HUES64 (cell line): ENCODE measurements around the gene IMPACT. TPM values are rescaled to one million over a fixed set of nuclear protein-coding genes. Genes with fewer than 3 reads are reported as not detected.

Source experiments
- H3K27ac ChIP-seq: 2 replicates; pipeline ENCODE4 v1.7.0; 2013; ENCODE audit warnings: low read depth, low read length, inconsistent platforms
- H3K27me3 ChIP-seq: 2 replicates; pipeline ENCODE4 v1.6.1; 2013; ENCODE audit warnings: mild to moderate bottlenecking, low read length; ENCODE audit not compliant: insufficient read depth
- H3K36me3 ChIP-seq: 2 replicates; pipeline ENCODE4 v1.6.1; 2013; ENCODE audit warnings: mild to moderate bottlenecking, low read length; ENCODE audit not compliant: insufficient read depth
- H3K4me1 ChIP-seq: 2 replicates; pipeline ENCODE4 v1.6.1; 2013; ENCODE audit warnings: mild to moderate bottlenecking, low read length, moderate library complexity; ENCODE audit not compliant: insufficient read depth
- H3K4me3 ChIP-seq: 2 replicates; pipeline ENCODE4 v1.5.1; 2013; ENCODE audit warnings: mild to moderate bottlenecking, low read length, moderate library complexity
- H3K9ac ChIP-seq: 2 replicates; pipeline ENCODE4 v1.6.1; 2013; ENCODE audit warnings: mild to moderate bottlenecking, low read depth, low read length
- H3K9me3 ChIP-seq: 2 replicates; pipeline ENCODE4 v1.6.1; 2013; ENCODE audit warnings: low read depth, low read length; ENCODE audit not compliant: insufficient read depth
- WGBS: fragments of 150-250, 120-280 bp; methylation state at CpG from one replicate; pipeline ENCODE4 v1.1.7; 2013; ENCODE audit warnings: missing lambda C conversion rate; 5-methylcytosine and 5-hydroxymethylcytosine counted together
- polyA plus RNA-seq, 2 experiments: library from polyadenylated mRNA; stranded (reverse); fragments of 50-300 nt; gene quantifications; one replicate each; pipeline ENCODE4 v1.2.3, GENCODE V29; 2013

Gene IMPACT, protein sequence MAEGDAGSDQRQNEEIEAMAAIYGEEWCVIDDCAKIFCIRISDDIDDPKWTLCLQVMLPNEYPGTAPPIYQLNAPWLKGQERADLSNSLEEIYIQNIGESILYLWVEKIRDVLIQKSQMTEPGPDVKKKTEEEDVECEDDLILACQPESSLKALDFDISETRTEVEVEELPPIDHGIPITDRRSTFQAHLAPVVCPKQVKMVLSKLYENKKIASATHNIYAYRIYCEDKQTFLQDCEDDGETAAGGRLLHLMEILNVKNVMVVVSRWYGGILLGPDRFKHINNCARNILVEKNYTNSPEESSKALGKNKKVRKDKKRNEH
- 24.9 TPM for polyA plus RNA-seq (2013, experiment 1 of 2)
- 26.1 TPM for polyA plus RNA-seq (2013, experiment 2 of 2)

- under 1% methylated on average over 82 of the region's 82 CpGs for WGBS
- 0 out of 2 replicates have a peak, but pooled peaks cover 2% of the 10 kb centered on the region for H3K27me3 ChIP-seq
- peak within 1 kb of the TSS; percentile 92 for H3K27ac ChIP-seq
- peak within 1 kb of the TSS; percentile 96 for H3K4me3 ChIP-seq
- H3K4me1 ChIP-seq, result peaks cover 15% of the 10 kb centered on the region; the same call in 1 of the 2 replicates
- peak within 1 kb of the TSS; percentile 97 for H3K9ac ChIP-seq
- H3K36me3 ChIP-seq, result peaks cover 22% of the 10 kb centered on the region
- no peaks in the 10 kb centered on the region for H3K9me3 ChIP-seq
Observed at GRCh38 chr18:24426398-24427294, at the start of gene IMPACT. IMPACT (plus strand) TSS chr18:24426670; CDS start chr18:24426757, 87 bp downstream.

DNA sequence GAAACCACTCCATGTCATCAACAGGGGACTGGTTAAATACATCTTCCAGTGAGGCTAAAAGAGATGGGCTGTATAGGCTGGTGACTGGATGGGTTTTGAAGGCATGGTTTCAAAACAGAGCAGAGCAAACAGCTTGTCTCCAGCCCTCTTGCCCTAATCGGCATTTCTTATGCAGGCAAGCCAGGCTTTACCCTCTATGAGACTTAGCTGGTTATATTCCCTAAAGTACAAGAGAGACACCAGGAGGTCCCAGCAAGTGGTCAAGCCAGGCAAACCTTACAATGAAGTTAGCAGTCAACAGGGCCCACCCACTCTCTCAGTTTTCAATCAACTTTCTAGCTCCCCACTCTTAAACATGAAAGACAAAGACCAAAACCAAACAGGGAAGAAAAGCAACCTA is 47.9 kb upstream of the IMPACT start:
- Histone ChIP-seq H3K9me3 (no peaks in the 10 kb centered on the region), H3K36me3 (peaks cover 24% of the 10 kb centered on the region), H3K27ac (peak overlapping the region; percentile 80; the same call in 1 of the 2 replicates), H3K4me3 (peak overlapping the region; percentile 18; the same call in 1 of the 2 replicates), H3K4me1 (peaks cover 38% of the 10 kb centered on the region), H3K27me3 (no peaks in the 10 kb centered on the region), H3K9ac (no peak overlapping the region)
- 5% methylated on average over 1 of the region's 1 CpG for WGBS

- no peak overlapping the region for H3K4me3 ChIP-seq
- 0 out of 2 replicates have a peak overlapping the region, but pooled peaks have one; percentile 2 for H3K9ac ChIP-seq
- H3K36me3 ChIP-seq, result peaks cover 16% of the 10 kb centered on the region
- H3K27me3 ChIP-seq, result no peaks in the 10 kb centered on the region
- WGBS, result 80% methylated on average over 6 of the region's 6 CpGs
- H3K4me1 ChIP-seq, result peaks cover 33% of the 10 kb centered on the region
- H3K9me3 ChIP-seq, result no peaks in the 10 kb centered on the region
- peak overlapping the region; percentile 54; the same call in 1 of the 2 replicates for H3K27ac ChIP-seq
Observed at GRCh38 chr18:24380163-24380747, 46.2 kb upstream of the IMPACT start.

DNA sequence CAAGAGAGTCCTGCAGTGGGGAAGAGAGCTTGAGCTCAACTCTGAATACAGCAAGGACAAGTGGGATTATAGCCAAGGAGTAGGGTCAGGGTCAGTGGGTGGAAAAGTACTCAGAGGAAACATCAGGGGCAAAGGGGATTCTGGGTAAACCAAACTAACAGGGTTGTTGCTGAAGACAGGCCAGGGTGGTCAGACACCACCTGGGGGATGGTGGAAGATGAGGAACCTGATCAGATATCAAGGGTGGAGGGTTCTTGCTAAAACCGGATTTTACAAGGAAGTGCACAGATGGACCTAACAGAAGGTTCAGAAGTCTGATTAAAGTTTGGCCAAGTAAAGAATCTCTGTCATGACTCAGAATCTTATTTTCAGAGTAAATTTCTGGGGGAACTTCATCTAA is 45.3 kb upstream of the IMPACT start:
- WGBS, result 88% methylated on average over 1 of the region's 1 CpG
- Histone ChIP-seq H3K27ac (no peak overlapping the region), H3K36me3 (peaks cover 10% of the 10 kb centered on the region), H3K9me3 (no peaks in the 10 kb centered on the region), H3K9ac (no peak overlapping the region), H3K4me1 (peaks cover 33% of the 10 kb centered on the region), H3K4me3 (no peak overlapping the region), H3K27me3 (no peaks in the 10 kb centered on the region)

DNA sequence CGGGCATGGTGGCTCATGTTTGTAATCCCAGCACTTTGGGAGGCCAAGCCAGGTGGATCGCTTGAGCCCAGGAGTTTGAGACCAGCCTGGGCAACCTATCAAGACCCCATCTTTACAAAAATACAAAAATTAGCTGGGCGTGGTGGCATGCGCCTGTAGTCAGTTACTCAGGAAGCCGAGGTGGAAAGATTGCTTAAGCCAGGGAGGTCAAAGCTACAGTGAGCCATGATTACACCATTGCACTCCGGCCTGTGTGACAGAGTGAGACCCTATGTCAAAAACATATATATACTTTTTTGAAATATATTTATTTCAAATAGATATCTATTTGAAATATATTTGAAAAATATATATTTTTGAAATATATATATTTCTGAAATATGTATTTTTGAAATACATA is 39.8 kb upstream of the IMPACT start:
- no peak overlapping the region for H3K9ac ChIP-seq
- 94% methylated on average over 5 of the region's 6 CpGs for WGBS
- H3K4me1 ChIP-seq, result no peaks in the 10 kb centered on the region
- H3K36me3 ChIP-seq, result 0 out of 2 replicates have a peak, but pooled peaks cover 5% of the 10 kb centered on the region
- no peak overlapping the region for H3K27ac ChIP-seq
- no peak overlapping the region for H3K4me3 ChIP-seq
- H3K27me3 ChIP-seq, result no peaks in the 10 kb centered on the region
- no peaks in the 10 kb centered on the region for H3K9me3 ChIP-seq

DNA sequence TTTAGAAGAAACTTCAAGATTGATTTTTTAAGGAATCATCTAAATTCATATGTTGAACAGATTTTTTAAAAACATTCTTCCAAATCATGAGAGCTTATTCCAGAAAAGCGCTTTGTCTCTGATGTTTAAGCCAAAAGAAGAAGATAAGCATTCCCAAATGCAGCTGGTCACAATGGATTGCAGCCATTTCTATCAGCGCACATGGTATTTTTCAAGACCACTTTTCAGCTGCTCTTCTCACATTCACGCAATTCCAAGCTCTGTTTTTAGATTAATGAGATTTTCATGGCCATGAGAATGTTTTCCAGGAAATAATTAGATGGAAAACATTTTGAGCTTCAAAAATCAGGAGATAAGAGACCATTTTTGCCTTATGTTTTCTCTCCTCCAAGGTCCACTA is 37.5 kb upstream of the IMPACT start:
- Histone ChIP-seq H3K9me3 (no peaks in the 10 kb centered on the region), H3K36me3 (peaks cover 5% of the 10 kb centered on the region; the same call in 1 of the 2 replicates), H3K27me3 (no peaks in the 10 kb centered on the region), H3K4me1 (no peaks in the 10 kb centered on the region), H3K27ac (no peak overlapping the region), H3K9ac (no peak overlapping the region), H3K4me3 (no peak overlapping the region)
- 97% methylated on average over 3 of the region's 3 CpGs for WGBS

DNA sequence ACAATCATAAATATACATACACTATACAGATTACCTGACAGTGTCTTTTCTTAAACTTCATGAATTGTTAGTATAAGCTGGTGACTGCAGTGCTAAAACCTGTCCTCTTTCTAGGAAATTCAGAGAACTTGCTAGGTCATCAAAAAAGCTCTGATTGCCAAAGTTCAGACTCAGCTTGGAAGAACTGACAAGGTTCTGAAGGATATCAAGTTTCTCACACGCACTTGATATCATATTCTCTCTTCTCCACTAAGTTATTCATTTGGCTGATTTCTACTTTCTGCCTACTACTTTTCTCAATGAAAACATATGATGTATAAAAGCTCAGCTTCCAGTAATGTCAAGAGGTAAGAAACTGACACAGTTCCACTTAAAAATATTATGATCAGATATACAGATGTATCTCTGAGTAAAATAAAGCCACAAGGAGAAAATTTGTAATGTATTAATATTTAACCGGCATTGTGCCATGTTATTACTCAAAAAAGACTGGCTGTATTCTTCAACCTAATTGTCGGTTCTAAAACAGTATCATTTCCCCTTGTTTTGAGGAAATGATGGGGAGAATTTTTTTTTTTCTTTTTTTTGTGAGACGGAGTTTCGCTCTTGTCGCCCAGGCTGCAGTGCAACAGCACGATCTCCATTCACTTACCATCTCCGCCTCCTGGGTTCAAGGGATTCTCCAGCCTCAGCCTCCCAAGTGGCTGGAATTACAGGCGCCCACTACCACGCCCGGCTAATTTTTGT is 31.2 kb upstream of the IMPACT start:
- H3K9me3 ChIP-seq, result no peaks in the 10 kb centered on the region
- peaks cover 5% of the 10 kb centered on the region; the same call in 1 of the 2 replicates for H3K36me3 ChIP-seq
- no peak overlapping the region for H3K9ac ChIP-seq
- peaks cover 35% of the 10 kb centered on the region for H3K4me1 ChIP-seq
- H3K27ac ChIP-seq, result no peak overlapping the region
- H3K27me3 ChIP-seq, result no peaks in the 10 kb centered on the region
- WGBS, result 89% methylated on average over 11 of the region's 11 CpGs
- no peak overlapping the region for H3K4me3 ChIP-seq

DNA sequence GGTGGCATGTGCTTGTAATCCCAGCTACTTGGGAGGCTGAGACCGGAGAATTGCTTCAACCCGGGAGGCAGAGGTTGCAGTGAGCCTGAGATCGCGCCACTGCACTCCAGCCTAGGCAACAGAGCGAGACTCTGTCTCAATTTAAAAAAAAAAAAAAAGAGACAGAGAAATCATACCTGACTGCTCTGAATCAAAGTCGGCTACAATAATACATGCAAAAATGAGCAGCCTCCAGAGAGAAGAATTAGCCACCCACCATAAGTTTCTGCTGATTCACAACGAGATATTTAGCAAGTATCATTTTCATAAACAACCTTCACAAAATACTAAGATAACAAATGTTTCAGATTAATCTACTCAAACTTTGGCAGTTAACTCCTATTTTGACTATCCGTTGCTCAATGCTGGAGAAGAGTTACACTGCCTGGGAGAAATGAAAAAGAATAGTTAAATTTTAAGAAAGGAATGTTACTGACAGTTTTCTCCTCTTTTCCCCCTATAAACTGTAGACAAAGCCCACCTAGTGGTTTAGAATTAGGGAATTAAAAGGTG is 30.3 kb upstream of the IMPACT start:
- Histone ChIP-seq H3K9me3 (no peaks in the 10 kb centered on the region), H3K4me1 (peaks cover 44% of the 10 kb centered on the region), H3K27ac (no peak overlapping the region), H3K27me3 (no peaks in the 10 kb centered on the region), H3K9ac (peak overlapping the region; percentile 86; the same call in 1 of the 2 replicates), H3K36me3 (peaks cover 4% of the 10 kb centered on the region; the same call in 1 of the 2 replicates), H3K4me3 (peak overlapping the region; percentile 69)
- 84% methylated on average over 8 of the region's 8 CpGs for WGBS

- Histone ChIP-seq H3K9ac (peak overlapping the region; percentile 86), H3K4me3 (peak overlapping the region; percentile 69), H3K27me3 (no peaks in the 10 kb centered on the region), H3K4me1 (peaks cover 46% of the 10 kb centered on the region), H3K9me3 (no peaks in the 10 kb centered on the region), H3K27ac (peak overlapping the region; percentile 92), H3K36me3 (no peaks in the 10 kb centered on the region; the same call in 1 of the 2 replicates)
- WGBS, result under 1% methylated on average over 50 of the region's 50 CpGs
Observed at GRCh38 chr18:24397131-24397693, 29.3 kb upstream of the IMPACT start.
